SJCRH30 (cell line): ENCODE data around the gene MAPRE2. TPM values are rescaled to one million over a fixed set of nuclear protein-coding genes. Genes with fewer than 3 reads are reported as not detected.

Experiments used
- DNase-seq, 2 experiments: peaks; one replicate each; pipeline ENCODE4 v3.0.0-alpha.2; 2015 to 2020
- H3K27ac ChIP-seq: fragments of 250-450 bp; sonication (Bioruptor Pico); 2 replicates; pipeline ENCODE4 v1.5.1; 2020; ENCODE audit warnings: mild to moderate bottlenecking, moderate library complexity
- H3K27me3 ChIP-seq: fragments of 250-450 bp; sonication (Bioruptor Pico); 2 replicates; pipeline ENCODE4 v1.5.1; 2020; ENCODE audit warnings: mild to moderate bottlenecking, moderate library complexity
- H3K36me3 ChIP-seq: fragments of 250-450 bp; sonication (Bioruptor Pico); 2 replicates; pipeline ENCODE4 v1.5.1; 2020; ENCODE audit warnings: mild to moderate bottlenecking, moderate library complexity
- H3K4me1 ChIP-seq: fragments of 250-450 bp; sonication (Bioruptor Pico); 2 replicates; pipeline ENCODE4 v1.5.1; 2020; ENCODE audit warnings: mild to moderate bottlenecking, moderate library complexity
- H3K4me3 ChIP-seq: fragments of 250-450 bp; sonication (Bioruptor Pico); 2 replicates; pipeline ENCODE4 v1.5.1; 2020; ENCODE audit warnings: mild to moderate bottlenecking, moderate library complexity
- H3K9me3 ChIP-seq: fragments of 250-450 bp; sonication (Bioruptor Pico); replicated peaks from 2 replicates; pipeline ENCODE4 v1.5.1; 2020; ENCODE audit warnings: mild to moderate bottlenecking, moderate library complexity
- total RNA-seq: library from RNA; depleted of rRNA; stranded (reverse); fragments of >200 nt; shearing (Covaris generic); gene quantifications from 2 replicates; pipeline ENCODE4 v1.2.3, GENCODE V29; 2014

MAPRE2 gene
- total RNA-seq, 1 experiment from 2014 or later = 21.5 TPM

DNA sequence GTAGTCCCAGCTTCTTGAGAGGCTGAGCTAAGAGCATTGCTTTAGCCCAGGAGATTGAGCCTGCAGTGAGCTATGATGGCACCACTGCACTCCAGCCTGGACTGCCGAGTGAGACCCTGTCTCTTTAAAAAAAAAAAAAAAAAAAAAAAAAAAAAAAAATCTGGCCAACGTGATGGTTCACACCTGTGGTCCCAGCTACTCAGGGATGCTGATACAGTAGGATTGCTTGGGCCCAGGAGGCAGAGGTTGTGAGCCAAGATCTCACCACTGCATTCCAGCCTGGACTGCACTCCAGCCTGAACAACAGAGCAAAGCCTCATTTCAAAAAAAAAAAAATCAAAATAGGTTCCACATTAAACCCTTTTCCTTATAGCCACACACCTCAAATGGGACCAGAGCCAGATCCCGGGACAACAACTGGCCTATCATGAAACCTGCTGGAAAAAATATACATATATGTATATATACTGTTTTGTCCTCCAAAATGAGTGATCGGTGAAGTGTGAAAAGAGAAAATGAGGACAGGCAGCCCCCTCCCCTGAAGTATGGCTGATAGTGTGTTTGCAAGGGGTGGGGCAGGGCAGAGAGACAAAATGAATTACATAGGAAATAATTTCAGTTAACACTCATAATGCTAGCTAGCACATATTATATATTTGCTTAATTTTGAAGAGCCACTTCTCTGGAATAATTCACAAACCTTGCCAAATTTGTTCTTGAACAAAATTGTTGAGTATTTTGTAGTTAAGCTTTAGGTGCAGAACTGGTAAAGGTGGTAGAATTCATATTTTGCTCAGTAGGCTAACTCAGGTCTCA is 22.9 kb downstream of the MAPRE2 start:
- no peaks in the 10 kb centered on the region for H3K9me3 ChIP-seq

GRCh38 chr18:35067454-35067853 is 26.2 kb downstream of the MAPRE2 start:
- Histone ChIP-seq H3K27me3 (no peaks in the 10 kb centered on the region), H3K36me3 (no peaks in the 10 kb centered on the region), H3K4me1 (no peaks in the 10 kb centered on the region), H3K9me3 (no peaks in the 10 kb centered on the region), H3K4me3 (no peak overlapping the region), H3K27ac (no peak overlapping the region)
- no peak for DNase-seq

More for the DNA sequence above, 22.9 kb downstream of the MAPRE2 start:
- no peak for DNase-seq
- Histone ChIP-seq H3K4me3 (no peak overlapping the region), H3K36me3 (no peaks in the 10 kb centered on the region), H3K27me3 (no peaks in the 10 kb centered on the region), H3K27ac (no peak overlapping the region), H3K4me1 (no peaks in the 10 kb centered on the region)

GRCh38 chr18:35071819-35072247 is 30.6 kb downstream of the MAPRE2 start:
- Histone ChIP-seq H3K4me3 (no peak overlapping the region), H3K9me3 (no peaks in the 10 kb centered on the region), H3K4me1 (peaks cover 3% of the 10 kb centered on the region; the same call in 1 of the 2 replicates), H3K27ac (no peak overlapping the region), H3K36me3 (no peaks in the 10 kb centered on the region), H3K27me3 (no peaks in the 10 kb centered on the region)
- no peak for DNase-seq

DNA sequence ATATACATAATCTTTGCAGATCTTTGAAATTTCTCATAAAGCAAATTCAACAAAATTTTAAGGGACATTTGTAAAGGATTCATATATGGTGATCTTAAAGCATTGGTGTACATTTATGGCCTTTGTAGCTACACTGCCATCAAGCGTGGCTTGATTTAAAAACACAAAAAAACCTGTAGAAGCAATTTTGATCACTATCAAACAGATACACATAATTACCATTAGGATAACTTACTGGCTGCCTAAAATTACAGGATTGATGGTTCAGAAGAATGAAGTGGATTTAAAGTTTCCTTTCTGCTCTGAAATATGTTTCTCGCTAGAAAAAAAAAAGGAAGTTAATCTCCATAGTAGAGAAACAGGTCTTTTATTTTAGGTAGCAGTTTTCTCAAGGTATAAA is 31.4 kb downstream of the MAPRE2 start:
- H3K4me3 ChIP-seq = no peak overlapping the region
- H3K4me1 ChIP-seq = peaks cover 3% of the 10 kb centered on the region; the same call in 1 of the 2 replicates

GRCh38 chr18:35073186-35074105 is 32.2 kb downstream of the MAPRE2 start:
- H3K36me3 ChIP-seq = no peaks in the 10 kb centered on the region
- no peaks in the 10 kb centered on the region for H3K9me3 ChIP-seq
- no peak overlapping the region for H3K27ac ChIP-seq
- DNase-seq = no peak
- H3K4me3 ChIP-seq = no peak overlapping the region
- H3K4me1 ChIP-seq = peaks cover 3% of the 10 kb centered on the region; the same call in 1 of the 2 replicates
- H3K27me3 ChIP-seq = no peaks in the 10 kb centered on the region

More for the DNA sequence above, 31.4 kb downstream of the MAPRE2 start:
- no peaks in the 10 kb centered on the region for H3K9me3 ChIP-seq
- H3K27ac ChIP-seq = no peak overlapping the region
- H3K27me3 ChIP-seq = no peaks in the 10 kb centered on the region
- H3K36me3 ChIP-seq = no peaks in the 10 kb centered on the region
- no peak for DNase-seq

- no peak for DNase-seq
- Histone ChIP-seq H3K9me3 (no peaks in the 10 kb centered on the region), H3K27ac (no peak overlapping the region), H3K4me3 (no peak overlapping the region), H3K36me3 (no peaks in the 10 kb centered on the region), H3K4me1 (peaks cover 3% of the 10 kb centered on the region; the same call in 1 of the 2 replicates), H3K27me3 (no peaks in the 10 kb centered on the region)
Measured at GRCh38 chr18:35074581-35074980, 33.4 kb downstream of the MAPRE2 start.

- Histone ChIP-seq H3K9me3 (no peaks in the 10 kb centered on the region), H3K4me3 (no peak overlapping the region), H3K27ac (no peak overlapping the region), H3K36me3 (no peaks in the 10 kb centered on the region), H3K27me3 (no peaks in the 10 kb centered on the region), H3K4me1 (peaks cover 3% of the 10 kb centered on the region; the same call in 1 of the 2 replicates)
- no peak for DNase-seq
Measured at GRCh38 chr18:35075132-35075531, 33.9 kb downstream of the MAPRE2 start.

DNA sequence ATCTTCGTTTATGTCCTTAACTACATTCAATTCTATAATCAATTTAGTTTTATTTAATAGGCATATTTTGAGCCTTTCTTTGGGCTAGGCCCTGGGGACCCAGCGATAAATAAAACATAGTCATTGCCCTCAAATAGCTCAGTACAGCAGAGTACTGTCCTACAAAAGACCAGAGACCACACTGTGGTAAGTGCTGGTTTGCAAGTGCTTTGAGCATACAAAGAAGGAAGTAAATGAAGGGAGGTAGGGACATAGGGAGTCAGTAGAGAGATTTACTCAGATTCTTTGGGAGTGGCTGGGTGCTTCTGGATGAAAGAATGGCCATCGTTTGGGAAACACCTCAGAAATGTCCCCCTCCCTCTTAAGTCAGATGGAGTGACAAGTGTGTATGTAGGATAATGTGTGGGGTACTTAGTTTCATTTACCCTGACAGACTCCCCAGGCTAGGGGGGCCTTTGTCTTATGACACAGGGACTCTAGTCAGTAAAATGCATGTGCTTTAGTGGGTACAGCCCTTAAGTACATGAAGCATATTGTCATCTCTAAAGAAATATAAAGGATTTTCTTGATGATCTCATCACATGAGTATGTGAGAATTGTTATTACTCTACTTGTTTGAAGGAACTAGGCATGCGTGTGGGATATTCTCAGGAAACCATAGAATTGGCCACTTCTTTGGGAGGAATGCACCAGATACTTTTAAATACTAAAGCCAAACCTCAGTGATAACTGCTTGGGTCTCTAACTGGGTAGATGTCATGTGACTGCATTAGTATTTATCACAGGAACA is 35.1 kb downstream of the MAPRE2 start:
- H3K4me1 ChIP-seq = peaks cover 3% of the 10 kb centered on the region; the same call in 1 of the 2 replicates
- DNase-seq = no peak
- no peak overlapping the region for H3K4me3 ChIP-seq
- no peaks in the 10 kb centered on the region for H3K27me3 ChIP-seq
- no peaks in the 10 kb centered on the region for H3K9me3 ChIP-seq
- no peak overlapping the region for H3K27ac ChIP-seq
- H3K36me3 ChIP-seq = no peaks in the 10 kb centered on the region

DNA sequence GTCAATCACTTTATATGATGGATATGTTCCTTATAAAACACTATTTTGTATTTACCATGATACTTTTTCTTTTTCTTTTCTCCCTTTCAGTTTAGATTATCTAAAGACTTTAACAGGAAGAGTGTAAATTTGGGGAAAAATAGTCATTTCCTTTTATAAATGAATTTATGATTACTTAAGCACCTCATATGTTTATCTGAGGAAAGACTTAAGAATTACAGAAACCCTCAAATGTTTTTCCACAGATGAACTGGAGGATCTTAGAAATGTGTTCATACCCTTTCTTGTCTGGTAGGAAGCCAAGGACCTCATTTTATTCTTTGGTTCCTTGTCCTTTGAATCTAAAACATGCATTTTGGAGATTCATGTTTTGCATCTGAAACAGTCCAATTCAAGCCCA is 36.7 kb downstream of the MAPRE2 start:
- Histone ChIP-seq H3K9me3 (no peaks in the 10 kb centered on the region), H3K27me3 (no peaks in the 10 kb centered on the region), H3K36me3 (no peaks in the 10 kb centered on the region), H3K4me3 (no peak overlapping the region), H3K27ac (no peak overlapping the region), H3K4me1 (peaks cover 3% of the 10 kb centered on the region; the same call in 1 of the 2 replicates)
- DNase-seq = no peak

- H3K4me3 ChIP-seq = no peak overlapping the region
- no peak for DNase-seq
- no peaks in the 10 kb centered on the region for H3K27me3 ChIP-seq
- H3K36me3 ChIP-seq = no peaks in the 10 kb centered on the region
- peaks cover 3% of the 10 kb centered on the region; the same call in 1 of the 2 replicates for H3K4me1 ChIP-seq
- no peak overlapping the region for H3K27ac ChIP-seq
- no peaks in the 10 kb centered on the region for H3K9me3 ChIP-seq
Measured at GRCh38 chr18:35080058-35080457, 38.8 kb downstream of the MAPRE2 start.

DNA sequence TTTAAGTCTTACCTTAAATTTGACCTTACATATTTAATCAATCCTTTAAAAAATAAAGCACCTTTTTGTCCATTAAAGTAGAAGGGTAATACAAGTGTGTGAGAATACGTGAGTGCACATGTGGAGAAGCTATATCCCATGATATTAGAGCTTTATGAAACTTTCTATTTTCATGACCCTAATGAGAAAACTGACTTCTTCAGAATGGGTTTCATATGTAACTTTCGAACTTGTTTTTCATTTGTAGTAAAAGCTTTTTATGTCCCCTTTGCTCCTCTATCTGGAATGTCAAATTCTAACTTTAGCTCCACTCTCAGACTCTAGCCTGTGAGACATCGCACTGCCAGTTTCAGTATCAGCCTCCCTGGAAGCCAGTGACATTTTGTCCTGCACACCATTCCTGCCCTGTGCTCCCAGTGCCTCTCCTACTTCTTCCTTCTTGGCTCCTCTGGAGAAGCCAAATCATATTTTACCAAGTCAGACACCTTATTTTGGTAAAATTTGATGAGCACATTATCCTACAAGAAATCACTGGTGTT is 42.0 kb downstream of the MAPRE2 start:
- Histone ChIP-seq H3K4me1 (no peaks in the 10 kb centered on the region), H3K9me3 (no peaks in the 10 kb centered on the region), H3K27ac (no peak overlapping the region), H3K4me3 (no peak overlapping the region), H3K27me3 (no peaks in the 10 kb centered on the region), H3K36me3 (no peaks in the 10 kb centered on the region)
- no peak for DNase-seq

GRCh38 chr18:35084494-35085449 is 43.6 kb downstream of the MAPRE2 start:
- no peaks in the 10 kb centered on the region for H3K36me3 ChIP-seq
- no peak overlapping the region for H3K27ac ChIP-seq
- H3K4me1 ChIP-seq = no peaks in the 10 kb centered on the region
- DNase-seq = no peak
- H3K4me3 ChIP-seq = no peak overlapping the region
- no peaks in the 10 kb centered on the region for H3K27me3 ChIP-seq
- H3K9me3 ChIP-seq = no peaks in the 10 kb centered on the region
